Measurements from ENCODE around the gene NPHP4.

Gene NPHP4

DNA sequence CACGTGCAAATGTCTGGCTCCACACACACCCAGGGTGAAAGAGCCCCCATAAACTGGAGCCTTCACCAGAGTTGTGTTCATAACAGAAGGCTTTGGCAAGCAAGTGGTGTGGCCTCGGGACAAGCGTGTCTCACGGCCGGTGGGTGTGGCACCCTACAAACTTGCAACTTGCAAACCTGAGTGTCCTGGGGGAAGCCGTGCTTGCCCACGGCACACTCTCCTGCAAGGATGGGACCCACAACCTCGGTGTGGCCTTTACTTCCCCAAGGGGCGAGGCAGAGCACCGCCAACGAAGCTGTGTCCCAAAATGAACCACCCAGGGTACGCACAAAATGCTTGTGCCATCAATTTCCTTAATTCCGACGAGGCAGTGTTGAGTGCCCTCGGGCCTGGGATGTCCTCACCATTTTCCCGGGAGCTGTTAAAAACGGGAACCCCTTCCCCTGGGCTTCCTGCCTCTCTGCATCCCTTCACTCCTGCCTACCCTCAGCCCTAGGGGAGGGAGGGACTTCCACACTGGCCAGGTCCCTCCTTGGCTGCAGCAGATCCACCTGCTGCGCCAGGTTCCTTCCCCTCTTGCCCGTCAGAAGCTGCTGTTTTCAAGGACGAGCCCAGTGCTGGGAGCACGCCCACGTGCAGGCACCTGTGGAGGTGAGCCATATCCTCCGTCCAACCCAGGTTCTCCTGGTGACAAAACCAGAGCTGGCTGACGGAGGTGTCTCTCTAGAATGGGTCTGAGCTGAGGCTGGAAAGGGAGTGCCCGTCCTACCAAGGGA, 111.4 kb downstream of the NPHP4 start:
- Histone ChIP-seq H3K27ac (ENCODE audit: low read length) (no peak overlapping the region), H3K36me3 (ENCODE audit: control insufficient read depth in 1 of 2, insufficient read depth in 2 of 2, low read length in 2 of 2) (peaks cover 20 to 38% of the 10 kb centered on the region in 2 donors), H3K27me3 (ENCODE audit: low read depth, low read length) (no peaks in the 10 kb centered on the region), H3K9me3 (ENCODE audit: control insufficient read depth in 1 of 2, low read length in 2 of 2) (peaks cover 0 to 15% of the 10 kb centered on the region in 2 donors), H3K4me3 (ENCODE audit: low read depth in 1 of 2, low read length in 2 of 2) (no peak overlapping the region), H3K4me1 (ENCODE audit: control insufficient read depth in 1 of 2, insufficient read depth in 2 of 2, low read length in 2 of 2) (no peaks in the 10 kb centered on the region)

DNA sequence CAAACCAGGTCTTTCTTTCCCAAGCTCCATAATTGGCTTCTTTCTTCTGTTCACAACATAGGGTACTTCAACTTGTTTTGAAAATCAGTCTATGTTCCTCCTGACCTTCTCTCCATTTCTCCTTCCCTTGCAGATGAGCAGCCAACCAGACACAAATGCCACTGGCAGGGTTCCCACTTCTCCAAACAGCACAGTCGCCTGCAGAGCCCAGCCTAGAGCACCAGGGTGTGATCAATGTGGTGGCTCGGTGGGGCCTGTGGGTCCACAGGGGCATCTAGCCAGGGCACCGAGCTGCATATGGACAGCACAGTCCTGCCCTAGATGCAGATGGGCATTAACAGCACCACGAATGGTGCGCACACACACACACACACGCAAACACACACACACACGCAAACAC, 112.8 kb downstream of the NPHP4 start:
- H3K4me1 ChIP-seq (ENCODE audit: control insufficient read depth in 1 of 2, insufficient read depth in 2 of 2, low read length in 2 of 2) = no peaks in the 10 kb centered on the region
- no peaks in the 10 kb centered on the region for H3K27me3 ChIP-seq (ENCODE audit: low read depth, low read length)
- H3K4me3 ChIP-seq (ENCODE audit: low read depth in 1 of 2, low read length in 2 of 2) = no peak overlapping the region
- peaks cover 20 to 51% of the 10 kb centered on the region in 2 donors for H3K36me3 ChIP-seq (ENCODE audit: control insufficient read depth in 1 of 2, insufficient read depth in 2 of 2, low read length in 2 of 2)
- no peak overlapping the region for H3K27ac ChIP-seq (ENCODE audit: low read length)
- H3K9me3 ChIP-seq (ENCODE audit: control insufficient read depth in 1 of 2, low read length in 2 of 2) = peaks cover 0 to 15% of the 10 kb centered on the region in 2 donors

DNA sequence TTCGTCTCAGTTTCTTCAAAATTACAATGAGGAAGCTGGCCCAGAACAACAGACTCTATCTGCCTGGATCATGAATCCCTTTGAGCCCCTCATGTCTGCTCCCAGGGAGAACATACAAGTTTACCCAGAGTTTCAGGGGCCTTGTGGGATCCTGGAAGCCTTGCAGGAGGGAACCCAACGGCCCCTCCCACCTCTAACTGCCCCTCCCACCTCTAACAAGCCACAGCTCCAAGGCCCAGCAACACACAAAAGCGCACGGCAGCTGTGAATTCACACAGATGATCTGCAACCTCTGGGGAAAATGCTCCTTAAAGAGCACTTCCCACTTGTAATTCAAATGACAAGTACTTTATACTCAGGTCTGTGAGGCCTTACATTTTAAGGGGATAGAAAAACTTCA, 113.3 kb downstream of the NPHP4 start:
- Histone ChIP-seq H3K27ac (ENCODE audit: low read length) (no peak overlapping the region), H3K36me3 (ENCODE audit: control insufficient read depth in 1 of 2, insufficient read depth in 2 of 2, low read length in 2 of 2) (peaks cover 20 to 56% of the 10 kb centered on the region in 2 donors), H3K27me3 (ENCODE audit: low read depth, low read length) (no peaks in the 10 kb centered on the region), H3K4me3 (ENCODE audit: low read depth in 1 of 2, low read length in 2 of 2) (no peak overlapping the region), H3K9me3 (ENCODE audit: control insufficient read depth in 1 of 2, low read length in 2 of 2) (peaks cover 0 to 15% of the 10 kb centered on the region in 2 donors), H3K4me1 (ENCODE audit: control insufficient read depth in 1 of 2, insufficient read depth in 2 of 2, low read length in 2 of 2) (no peaks in the 10 kb centered on the region)

DNA sequence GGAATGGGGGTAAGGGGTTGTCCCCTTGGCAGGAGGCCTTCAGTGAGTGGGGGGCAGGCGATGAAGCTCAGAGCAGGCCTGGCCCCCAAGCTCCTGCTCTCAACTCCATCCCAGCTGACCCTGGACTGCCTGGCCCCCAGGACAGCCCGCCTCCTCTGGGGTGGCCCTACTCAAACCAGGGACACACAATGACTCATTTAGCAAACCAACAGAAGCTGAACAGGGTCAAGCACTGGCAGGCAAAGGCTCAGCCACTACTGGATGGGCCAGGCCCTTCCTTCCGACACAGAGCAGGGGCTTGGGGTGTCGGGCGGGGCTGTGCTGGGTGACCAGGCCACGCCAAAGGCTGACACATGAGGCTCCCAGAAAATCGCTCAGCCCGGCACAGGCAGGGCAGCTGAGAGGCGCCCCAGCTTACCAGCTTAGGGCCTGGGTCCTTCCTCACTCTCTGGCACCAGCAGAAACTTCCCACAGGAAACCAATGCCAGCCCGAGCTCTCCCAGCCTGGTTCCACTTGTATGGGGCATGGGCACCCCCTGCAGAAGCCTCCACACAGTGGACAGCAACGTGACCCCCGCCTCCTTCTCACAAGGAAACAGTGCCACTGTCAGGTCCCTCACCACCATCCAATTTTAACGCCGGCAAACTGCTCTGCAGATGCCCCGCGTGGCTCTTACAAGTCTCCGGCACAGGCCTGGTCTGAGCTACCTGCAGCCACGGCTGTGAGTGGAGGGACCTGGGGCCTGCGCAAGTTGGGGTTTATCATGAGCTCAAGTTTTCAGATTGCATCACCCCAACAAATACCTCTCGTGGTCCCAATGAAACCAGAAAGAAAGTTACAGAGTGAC, 114.3 kb downstream of the NPHP4 start:
- H3K4me3 ChIP-seq (ENCODE audit: low read depth in 1 of 2, low read length in 2 of 2) = no peak overlapping the region
- H3K4me1 ChIP-seq (ENCODE audit: control insufficient read depth in 1 of 2, insufficient read depth in 2 of 2, low read length in 2 of 2) = no peaks in the 10 kb centered on the region
- H3K36me3 ChIP-seq (ENCODE audit: control insufficient read depth in 1 of 2, insufficient read depth in 2 of 2, low read length in 2 of 2) = peaks cover 20 to 66% of the 10 kb centered on the region in 2 donors
- H3K9me3 ChIP-seq (ENCODE audit: control insufficient read depth in 1 of 2, low read length in 2 of 2) = peaks cover 0 to 15% of the 10 kb centered on the region in 2 donors
- no peaks in the 10 kb centered on the region for H3K27me3 ChIP-seq (ENCODE audit: low read depth, low read length)
- no peak overlapping the region for H3K27ac ChIP-seq (ENCODE audit: low read length)

DNA sequence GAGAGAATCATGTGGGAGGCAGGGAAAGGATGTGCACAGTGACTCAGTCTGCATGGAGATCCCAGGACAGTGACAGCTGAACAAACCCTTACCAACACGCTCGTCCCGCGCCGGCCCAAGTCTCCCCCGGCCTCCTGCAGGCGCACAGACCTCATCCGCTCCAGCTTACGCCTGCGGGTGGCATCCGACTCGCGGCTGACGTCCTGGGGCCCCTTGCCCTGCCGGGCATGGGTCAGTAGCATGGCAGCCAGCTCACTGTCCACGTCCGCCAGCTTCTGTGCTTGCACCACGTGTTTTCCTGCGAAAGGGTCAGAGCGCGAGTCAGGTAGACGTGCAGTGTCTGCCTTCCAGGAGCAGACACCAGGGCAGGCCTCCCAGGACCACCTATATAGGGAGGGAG, 115.2 kb downstream of the NPHP4 start:
- H3K27me3 ChIP-seq (ENCODE audit: low read depth, low read length) = no peaks in the 10 kb centered on the region
- H3K36me3 ChIP-seq (ENCODE audit: control insufficient read depth in 1 of 2, insufficient read depth in 2 of 2, low read length in 2 of 2) = peaks cover 24 to 75% of the 10 kb centered on the region in 2 donors
- peaks cover 0 to 15% of the 10 kb centered on the region in 2 donors for H3K9me3 ChIP-seq (ENCODE audit: control insufficient read depth in 1 of 2, low read length in 2 of 2)
- no peaks in the 10 kb centered on the region for H3K4me1 ChIP-seq (ENCODE audit: control insufficient read depth in 1 of 2, insufficient read depth in 2 of 2, low read length in 2 of 2)
- no peak overlapping the region for H3K27ac ChIP-seq (ENCODE audit: low read length)
- no peak overlapping the region for H3K4me3 ChIP-seq (ENCODE audit: low read depth in 1 of 2, low read length in 2 of 2)

DNA sequence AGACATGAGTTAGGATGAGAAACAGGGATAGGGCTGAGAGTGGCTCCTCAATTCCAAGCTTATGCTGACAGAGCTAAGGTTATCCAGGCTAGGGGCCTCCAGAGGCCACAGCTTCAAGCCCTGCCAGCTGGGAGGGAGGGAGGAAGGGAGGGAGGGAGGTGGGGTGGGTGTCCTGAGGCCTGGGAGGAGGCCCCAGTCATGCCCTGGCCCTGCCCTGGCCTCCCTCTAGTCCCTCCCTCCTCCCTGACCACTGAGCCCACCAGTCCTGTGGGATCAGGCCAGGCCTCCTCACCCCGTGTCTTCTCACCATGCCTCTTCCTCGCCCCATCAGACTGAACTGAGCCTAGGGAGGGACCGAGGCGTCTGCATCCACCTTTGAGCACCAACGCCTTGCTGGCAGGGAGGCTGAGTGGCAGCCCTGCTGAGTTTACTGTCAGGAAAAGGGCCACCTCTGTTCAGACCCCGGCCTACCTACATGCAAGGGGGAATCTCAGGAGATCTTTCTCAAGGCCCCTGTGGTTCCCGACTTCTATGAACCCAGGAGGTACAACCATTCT, 116.1 kb downstream of the NPHP4 start:
- H3K4me1 ChIP-seq (ENCODE audit: control insufficient read depth in 1 of 2, insufficient read depth in 2 of 2, low read length in 2 of 2) = no peaks in the 10 kb centered on the region
- H3K36me3 ChIP-seq (ENCODE audit: control insufficient read depth in 1 of 2, insufficient read depth in 2 of 2, low read length in 2 of 2) = peaks cover 22 to 82% of the 10 kb centered on the region in 2 donors

DNA sequence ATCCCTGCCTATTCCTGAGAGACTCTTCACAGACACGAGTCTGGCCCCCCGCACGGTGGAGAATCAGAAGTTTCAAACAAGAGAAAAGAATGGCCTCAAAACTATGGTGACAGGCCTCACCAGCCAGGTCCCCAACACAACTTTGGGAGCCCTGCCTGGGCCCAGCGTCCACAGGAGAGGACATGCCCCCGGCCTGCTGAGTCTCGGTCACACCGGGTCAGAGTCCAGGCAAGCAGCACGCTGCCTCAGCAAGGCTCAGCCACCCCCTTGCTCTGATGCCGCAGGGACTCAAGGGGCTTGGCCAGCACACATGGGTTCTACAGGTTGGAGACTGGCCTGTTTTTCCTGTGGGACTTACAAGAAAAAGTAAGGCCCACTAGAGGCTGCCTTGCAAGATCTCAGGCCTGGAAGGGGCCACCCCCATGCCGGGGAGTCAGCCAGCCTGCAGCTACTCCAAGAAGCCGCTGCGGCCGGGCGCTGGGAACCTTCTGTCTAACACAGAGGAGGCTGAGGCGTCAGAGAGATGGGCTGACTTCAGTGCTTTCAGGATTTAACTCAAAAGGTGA, 116.8 kb downstream of the NPHP4 start:
- Histone ChIP-seq H3K36me3 (ENCODE audit: control insufficient read depth in 1 of 2, insufficient read depth in 2 of 2, low read length in 2 of 2) (peaks cover 22 to 82% of the 10 kb centered on the region in 2 donors), H3K4me1 (ENCODE audit: control insufficient read depth in 1 of 2, insufficient read depth in 2 of 2, low read length in 2 of 2) (no peaks in the 10 kb centered on the region), H3K27me3 (ENCODE audit: low read depth, low read length) (no peaks in the 10 kb centered on the region), H3K9me3 (ENCODE audit: control insufficient read depth in 1 of 2, low read length in 2 of 2) (peaks cover 0 to 13% of the 10 kb centered on the region in 2 donors), H3K27ac (ENCODE audit: low read length) (no peak overlapping the region), H3K4me3 (ENCODE audit: low read depth in 1 of 2, low read length in 2 of 2) (no peak overlapping the region)

More for the DNA sequence above, 116.1 kb downstream of the NPHP4 start:
- Histone ChIP-seq H3K9me3 (ENCODE audit: control insufficient read depth in 1 of 2, low read length in 2 of 2) (peaks cover 0 to 15% of the 10 kb centered on the region in 2 donors), H3K4me3 (ENCODE audit: low read depth in 1 of 2, low read length in 2 of 2) (no peak overlapping the region), H3K27me3 (ENCODE audit: low read depth, low read length) (no peaks in the 10 kb centered on the region), H3K27ac (ENCODE audit: low read length) (no peak overlapping the region)

DNA sequence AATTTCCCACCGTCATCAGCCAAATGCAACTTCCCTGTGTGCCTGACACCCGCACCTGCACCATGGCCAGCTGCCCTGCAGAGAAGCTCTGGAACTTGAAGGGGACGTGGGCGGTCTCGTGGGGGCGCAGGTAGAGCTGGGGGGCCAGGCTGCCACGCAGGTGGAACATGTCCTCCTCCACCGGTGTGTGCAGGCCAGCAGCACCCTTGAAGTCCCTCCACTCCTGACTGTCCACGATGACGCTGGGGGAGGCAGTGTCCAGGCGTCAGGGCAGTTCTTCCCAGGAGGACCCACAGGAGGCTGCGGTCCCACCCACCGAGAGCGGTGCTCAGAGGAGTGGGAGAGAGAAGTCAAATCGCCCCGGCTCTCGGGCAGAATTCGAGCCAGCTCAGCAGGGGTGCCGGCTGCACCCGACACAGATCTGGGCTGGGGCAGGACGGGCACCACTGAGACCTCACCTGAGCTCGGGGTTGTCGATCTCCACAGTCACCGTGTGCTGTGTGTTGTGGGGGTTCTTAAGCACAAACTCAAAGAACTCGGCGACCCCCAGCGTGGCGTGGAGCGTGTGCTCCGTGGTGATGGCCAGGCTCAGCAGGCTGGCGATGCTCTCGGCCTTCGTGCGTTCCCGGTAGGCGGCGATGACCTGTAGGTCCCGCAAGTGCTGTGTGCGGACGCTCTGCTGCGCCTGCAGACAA, 117.7 kb downstream of the NPHP4 start:
- Histone ChIP-seq H3K4me3 (ENCODE audit: low read depth in 1 of 2, low read length in 2 of 2) (no peak overlapping the region), H3K9me3 (ENCODE audit: control insufficient read depth in 1 of 2, low read length in 2 of 2) (peaks cover 0 to 5% of the 10 kb centered on the region in 2 donors), H3K27me3 (ENCODE audit: low read depth, low read length) (no peaks in the 10 kb centered on the region), H3K4me1 (ENCODE audit: control insufficient read depth in 1 of 2, insufficient read depth in 2 of 2, low read length in 2 of 2) (no peaks in the 10 kb centered on the region), H3K27ac (ENCODE audit: low read length) (no peak overlapping the region), H3K36me3 (ENCODE audit: control insufficient read depth in 1 of 2, insufficient read depth in 2 of 2, low read length in 2 of 2) (peaks cover 18 to 73% of the 10 kb centered on the region in 2 donors)

DNA sequence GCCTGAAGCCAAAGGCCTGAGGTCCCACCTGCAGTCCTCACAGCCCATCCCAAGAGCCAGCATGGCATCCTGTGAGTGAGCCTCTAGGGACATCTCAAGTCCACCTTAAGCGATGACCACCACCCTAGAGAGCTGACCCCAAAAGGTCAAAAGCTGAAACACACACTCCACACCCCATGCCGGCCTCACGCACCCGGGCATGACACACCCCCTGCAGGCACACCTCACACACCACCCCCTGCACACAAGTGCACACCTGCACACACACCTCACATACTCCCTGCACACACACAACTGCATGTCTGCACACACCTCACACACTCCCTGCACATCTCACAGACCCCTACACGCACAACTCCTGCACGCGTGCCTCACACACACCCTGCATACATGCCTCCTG, 118.7 kb downstream of the NPHP4 start:
- H3K27me3 ChIP-seq (ENCODE audit: low read depth, low read length) = no peaks in the 10 kb centered on the region
- H3K4me1 ChIP-seq (ENCODE audit: control insufficient read depth in 1 of 2, insufficient read depth in 2 of 2, low read length in 2 of 2) = no peaks in the 10 kb centered on the region
- H3K27ac ChIP-seq (ENCODE audit: low read length) = no peak overlapping the region
- no peak overlapping the region for H3K4me3 ChIP-seq (ENCODE audit: low read depth in 1 of 2, low read length in 2 of 2)
- H3K9me3 ChIP-seq (ENCODE audit: control insufficient read depth in 1 of 2, low read length in 2 of 2) = no peaks in the 10 kb centered on the region
- peaks cover 8 to 63% of the 10 kb centered on the region in 2 donors for H3K36me3 ChIP-seq (ENCODE audit: control insufficient read depth in 1 of 2, insufficient read depth in 2 of 2, low read length in 2 of 2)

DNA sequence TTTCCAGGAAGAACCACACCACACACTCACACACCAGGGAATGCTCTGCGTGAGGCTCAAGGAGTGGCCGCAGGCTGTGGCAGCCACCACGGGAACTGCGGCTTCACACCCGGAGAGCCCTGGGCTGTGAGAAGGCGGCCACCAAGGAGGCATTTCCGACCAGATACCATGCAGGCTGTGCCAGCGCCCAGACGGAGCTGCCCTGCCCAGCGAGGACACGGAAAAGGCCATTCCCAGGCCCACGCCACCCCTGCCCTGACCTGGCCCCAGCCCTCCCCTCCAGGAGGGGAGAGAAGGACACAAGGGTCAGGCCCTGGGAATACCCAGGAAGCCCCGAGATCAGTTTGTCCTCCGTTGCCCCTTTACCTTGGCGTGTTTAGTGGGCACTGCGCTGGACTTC, 119.3 kb downstream of the NPHP4 start:
- peaks cover 8 to 60% of the 10 kb centered on the region in 2 donors for H3K36me3 ChIP-seq (ENCODE audit: control insufficient read depth in 1 of 2, insufficient read depth in 2 of 2, low read length in 2 of 2)
- no peaks in the 10 kb centered on the region for H3K4me1 ChIP-seq (ENCODE audit: control insufficient read depth in 1 of 2, insufficient read depth in 2 of 2, low read length in 2 of 2)
- H3K27me3 ChIP-seq (ENCODE audit: low read depth, low read length) = no peaks in the 10 kb centered on the region
- no peak overlapping the region for H3K4me3 ChIP-seq (ENCODE audit: low read depth in 1 of 2, low read length in 2 of 2)
- H3K9me3 ChIP-seq (ENCODE audit: control insufficient read depth in 1 of 2, low read length in 2 of 2) = no peaks in the 10 kb centered on the region
- no peak overlapping the region for H3K27ac ChIP-seq (ENCODE audit: low read length)

Measured in muscle layer of duodenum (tissue), 2 donors.